HG03159 (cell line): Measurements from ENCODE around the gene GNAZ.
"Not testable (repeated sequence)": the region's sequence is repeated elsewhere in the genome, so short reads cannot be mapped to it uniquely, and the experiment has no call there.

Source experiments
- ATAC-seq: cut with Tn5 transposase; IDR thresholded peaks from one replicate; pipeline ENCODE4 v1.9.1; 2021; ENCODE audit warnings: mild to moderate bottlenecking, moderate library complexity; ENCODE audit not compliant: unreplicated experiment

The GNAZ gene

DNA sequence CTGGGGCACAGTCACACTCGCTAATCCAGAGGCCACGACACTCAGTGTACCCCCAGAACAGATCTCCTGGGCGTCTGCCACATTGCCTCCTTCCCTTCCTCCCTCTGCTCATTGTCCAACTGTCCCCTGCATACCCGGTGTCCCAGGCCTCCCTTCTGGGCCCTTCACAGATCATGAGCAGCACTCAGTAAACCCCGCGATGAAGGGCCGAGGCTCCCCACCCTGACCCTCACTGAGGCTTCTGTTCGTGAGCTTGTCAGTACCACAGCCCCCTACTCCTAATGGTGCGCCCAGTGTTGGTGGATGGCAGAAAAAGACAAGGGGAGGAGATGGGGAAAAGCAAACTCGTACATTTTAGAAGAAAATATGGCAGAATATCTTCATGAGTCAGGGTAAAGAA lies 58.8 kb downstream of the GNAZ start:
- ATAC-seq: no peak

DNA sequence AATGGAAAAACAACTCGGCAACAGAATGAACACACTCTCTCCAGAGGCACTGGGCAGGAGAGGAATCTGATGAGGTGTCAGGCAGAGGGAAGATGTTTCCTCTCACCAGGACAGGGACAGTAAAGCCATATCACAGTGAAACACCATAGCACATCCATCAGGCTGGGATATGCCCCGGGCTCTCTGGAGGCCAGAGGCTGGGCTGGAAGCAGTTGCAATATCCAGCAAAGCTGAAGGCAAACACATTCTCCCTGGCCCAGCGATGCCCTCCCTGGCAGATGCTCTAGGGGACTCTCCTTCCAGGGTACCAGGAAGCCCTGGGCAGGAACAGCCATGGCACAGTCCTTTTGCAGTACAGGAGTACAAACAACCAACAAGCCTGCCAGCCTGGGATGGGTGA lies 60.4 kb downstream of the GNAZ start:
- ATAC-seq: no peak

DNA sequence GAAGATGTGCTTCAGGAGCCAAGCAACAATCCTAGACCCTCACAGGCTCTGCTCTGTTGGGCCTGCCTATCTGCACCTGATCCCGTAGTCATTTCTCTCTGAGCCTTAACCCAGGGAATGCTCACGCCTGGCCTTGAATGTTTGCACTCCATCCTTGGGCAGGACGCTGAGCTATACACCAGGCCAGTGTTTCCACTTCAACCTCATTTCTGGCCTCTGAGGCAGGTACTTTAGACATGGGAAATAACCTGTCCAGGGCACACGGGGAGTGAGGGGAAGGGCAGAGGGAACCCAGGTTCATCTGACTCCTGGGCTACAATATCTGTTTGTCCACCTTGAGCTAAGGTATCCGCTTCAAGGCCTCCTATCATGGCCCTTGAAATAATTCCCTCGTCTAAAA lies 61.6 kb downstream of the GNAZ start:
- no peak for ATAC-seq

DNA sequence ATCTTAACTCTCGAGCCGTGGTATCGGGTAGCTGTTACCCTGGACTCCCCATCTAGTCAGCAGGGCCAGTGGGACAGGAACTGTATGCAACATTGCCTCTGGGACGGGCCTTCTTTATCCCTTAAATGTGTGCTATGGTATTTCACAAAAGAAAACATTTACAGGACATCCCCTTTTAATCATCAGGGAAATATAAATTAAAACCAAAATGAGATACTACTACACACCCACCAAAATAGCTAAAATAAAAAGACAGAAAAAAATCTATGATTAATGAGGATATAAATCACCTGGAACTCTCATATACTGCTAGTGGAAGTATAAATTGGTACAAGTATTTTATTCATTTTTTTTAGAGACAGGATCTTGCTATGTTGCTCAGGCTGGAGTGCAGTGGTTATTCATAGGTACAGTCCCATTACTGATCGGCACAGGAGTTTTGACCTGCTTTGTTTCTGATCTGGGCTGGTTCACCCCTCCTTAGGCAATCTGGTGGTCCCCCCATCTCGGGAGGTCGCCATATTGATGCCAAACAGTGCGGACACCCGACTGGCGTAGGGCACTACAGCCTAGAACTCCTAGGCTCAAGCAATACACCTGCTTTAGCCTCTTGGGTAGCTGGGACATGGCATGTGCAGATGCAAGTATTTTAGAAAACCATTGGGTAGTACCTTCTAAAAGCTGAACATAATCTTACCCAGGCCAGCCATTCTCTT lies 62.2 kb downstream of the GNAZ start:
- no peak for ATAC-seq

DNA sequence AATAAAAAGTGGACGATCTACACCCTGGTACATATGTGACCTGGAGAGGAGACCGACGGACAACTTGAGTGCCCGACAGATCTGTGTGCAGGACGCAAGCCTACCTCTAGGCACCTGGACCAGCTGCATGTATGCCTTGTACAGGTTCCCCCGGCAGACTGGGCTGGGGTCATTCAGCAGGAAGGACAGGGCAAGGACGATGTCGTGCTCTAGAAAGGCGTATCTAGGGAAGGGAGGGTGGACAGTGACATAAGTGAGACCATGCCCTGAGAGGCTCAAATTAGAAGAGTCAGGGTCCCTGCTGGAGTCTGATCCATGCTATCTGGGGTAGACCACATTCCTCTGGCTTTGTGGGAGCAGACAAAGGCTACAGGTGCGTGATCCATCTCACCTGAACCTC lies 63.6 kb downstream of the GNAZ start:
- ATAC-seq: no peak

DNA sequence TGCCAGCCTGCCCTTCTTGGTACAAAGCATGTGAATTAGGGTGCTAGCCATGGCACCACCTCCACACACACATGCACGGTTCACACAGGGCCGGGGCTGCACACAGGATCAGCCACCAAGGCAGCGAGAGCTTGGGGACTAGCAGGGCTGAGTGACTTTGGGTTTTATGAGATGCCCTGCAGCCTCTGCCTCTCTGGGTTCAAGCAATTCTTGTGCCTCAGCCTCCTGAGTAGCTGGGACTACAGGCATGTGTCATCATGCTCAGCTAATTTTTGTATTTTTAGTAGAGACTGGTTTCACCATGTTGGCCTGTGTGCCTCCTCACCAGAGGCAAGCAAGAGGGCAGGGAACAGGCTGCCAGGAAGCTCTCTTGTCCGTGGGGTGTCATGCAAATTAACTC lies 66.7 kb downstream of the GNAZ start:
- ATAC-seq: not testable (repeated sequence)

DNA sequence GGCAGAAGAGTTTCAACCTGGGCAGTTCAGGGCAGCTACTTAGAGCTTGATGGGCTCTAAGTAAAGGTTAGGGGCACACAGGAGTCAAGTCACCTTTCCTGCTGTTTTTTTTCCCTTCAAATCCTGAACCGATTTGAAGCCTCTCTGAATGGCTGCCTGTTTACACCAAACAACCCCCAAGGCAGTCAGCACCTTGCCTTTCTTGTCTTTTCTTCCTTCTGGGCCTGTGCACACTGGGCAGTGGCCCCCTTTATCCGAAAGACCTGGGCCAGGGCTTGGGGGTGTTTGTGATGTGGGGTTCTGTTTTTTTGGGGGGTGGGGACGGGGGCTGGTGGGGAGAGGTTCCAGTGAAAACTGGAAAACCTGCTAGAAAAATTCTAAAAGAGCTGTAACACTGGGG lies 67.1 kb downstream of the GNAZ start:
- no peak for ATAC-seq

DNA sequence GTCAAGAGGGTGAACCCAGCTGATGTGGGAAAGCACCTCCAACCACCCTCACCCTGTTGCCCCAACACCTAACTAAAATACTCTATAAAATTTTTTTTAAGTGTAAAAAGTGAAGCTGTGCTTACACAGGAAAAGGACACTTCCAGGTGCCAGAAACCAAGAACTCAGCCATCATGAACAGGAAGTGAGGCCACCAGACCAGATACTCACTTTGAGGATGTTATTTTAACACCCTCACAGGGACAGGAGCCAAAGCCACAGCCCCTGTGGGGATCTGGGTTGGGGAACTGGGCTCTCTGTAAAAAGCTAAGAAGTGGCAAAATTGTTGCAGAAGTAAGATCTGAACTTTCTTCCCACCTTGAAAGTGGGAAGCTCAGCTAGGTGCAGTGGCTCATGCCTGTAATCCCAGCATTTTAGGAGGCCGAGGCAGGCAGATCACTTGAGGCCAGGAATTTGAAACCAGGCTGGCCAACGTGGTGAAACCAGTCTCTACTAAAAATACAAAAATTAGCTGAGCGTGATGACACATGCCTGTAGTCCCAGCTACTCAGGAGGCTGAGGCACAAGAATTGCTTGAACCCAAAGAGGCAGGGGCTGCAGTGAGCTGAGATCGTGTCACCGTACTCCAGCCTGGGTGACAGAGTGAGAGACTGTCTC lies 67.7 kb downstream of the GNAZ start:
- no peak for ATAC-seq

DNA sequence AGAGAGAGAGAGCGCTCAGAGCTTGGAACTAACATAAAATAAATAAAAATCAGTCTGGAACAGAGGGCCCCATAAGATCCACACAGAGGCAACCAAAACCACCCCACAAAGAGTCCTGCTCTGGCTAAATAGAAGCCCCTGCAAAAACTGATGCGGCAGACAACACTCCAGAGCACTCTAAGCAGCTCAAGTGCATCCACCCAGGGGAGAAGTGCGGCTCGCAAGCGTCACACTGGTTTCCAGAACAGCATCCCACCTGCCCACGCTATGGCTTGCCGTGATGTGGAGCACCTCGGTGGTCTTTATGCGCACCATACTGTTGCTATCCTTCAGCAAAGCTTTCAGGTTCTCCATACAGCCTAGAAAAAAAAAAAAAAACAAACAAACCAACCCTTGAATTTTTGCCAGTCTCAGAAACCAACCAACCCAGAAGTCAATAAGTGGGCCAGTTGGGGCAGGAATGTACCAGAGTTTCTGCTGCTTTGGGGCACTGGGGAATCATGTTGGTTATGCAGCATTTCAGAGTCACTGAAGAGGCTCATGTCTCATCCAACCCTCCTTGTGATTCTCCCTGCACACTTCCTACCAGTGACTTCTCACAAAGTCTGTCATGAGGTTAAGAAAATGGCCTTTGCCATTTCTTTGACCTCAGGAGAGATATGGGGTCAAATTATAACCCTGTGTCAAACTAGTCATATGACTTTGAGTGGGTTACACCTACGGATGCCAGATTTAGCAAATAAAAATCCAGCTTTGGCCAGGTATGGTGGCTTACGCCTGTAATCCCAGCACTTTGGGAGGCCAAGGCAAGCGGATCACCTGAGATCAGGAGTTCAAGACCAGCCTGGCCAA lies 68.5 kb downstream of the GNAZ start:
- ATAC-seq: no peak

DNA sequence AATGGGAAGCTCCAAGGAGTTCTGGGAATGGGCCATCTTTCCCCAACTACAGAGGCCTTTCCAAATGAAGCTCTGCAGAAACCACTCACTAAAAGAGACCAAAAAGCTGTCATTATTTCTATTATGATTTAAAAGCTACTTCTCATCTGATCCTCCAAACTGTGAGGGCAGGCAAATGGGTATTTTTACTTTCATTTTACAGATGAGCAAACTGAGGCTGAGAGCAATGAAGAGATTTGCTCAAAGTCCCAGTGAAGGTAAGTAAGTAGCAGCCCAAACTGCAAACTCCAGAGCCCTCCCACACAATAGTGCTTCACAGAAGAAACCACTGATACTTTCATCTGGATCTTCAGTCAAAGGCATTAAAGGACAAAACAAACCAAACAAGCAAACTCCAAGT lies 70.1 kb downstream of the GNAZ start:
- no peak for ATAC-seq

DNA sequence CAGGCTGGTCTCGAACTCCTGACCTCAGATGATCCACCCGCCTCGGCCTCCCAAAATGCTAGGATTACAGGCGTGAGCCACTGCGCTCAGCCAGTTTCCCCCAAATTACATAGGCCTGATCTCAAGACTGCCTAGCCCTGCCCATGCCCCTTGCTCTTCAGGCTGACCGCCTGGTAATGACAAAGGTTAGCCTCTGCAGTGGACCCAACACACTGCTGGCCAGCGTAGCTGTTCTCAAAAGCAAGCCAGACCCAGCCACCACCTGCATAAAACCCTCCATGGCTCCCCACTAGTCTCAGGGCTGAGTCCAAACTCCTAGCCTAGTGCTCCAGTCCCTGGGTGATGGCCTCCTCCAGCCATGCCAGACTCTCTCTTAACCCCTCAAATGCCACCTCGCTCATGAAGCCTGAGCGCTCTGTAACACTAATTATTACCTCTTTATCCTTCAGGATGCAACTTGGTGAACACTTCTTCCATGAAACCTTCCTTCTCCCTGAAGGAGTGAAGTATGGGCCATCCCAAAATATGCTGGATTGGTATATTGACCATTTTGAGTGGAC lies 72.3 kb downstream of the GNAZ start:
- ATAC-seq: no peak

DNA sequence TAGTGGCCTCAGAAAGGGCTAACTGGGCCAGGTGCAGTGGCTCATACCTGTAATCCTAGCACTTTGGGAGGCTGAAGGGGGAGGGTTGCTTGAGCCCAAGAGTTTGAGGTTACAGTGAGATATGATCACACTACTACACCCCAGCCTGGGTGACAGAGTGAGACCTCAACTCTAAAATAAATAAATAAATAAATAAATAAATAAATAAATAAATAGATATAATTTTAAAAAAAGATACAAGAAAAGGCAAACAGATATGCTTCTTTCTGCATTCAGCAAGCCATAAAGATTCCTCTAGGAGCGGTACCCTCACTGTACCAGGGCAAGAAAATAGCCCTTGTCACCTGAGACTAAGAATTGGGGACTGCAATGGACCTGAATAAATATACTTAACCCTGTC lies 72.8 kb downstream of the GNAZ start:
- no peak for ATAC-seq

DNA sequence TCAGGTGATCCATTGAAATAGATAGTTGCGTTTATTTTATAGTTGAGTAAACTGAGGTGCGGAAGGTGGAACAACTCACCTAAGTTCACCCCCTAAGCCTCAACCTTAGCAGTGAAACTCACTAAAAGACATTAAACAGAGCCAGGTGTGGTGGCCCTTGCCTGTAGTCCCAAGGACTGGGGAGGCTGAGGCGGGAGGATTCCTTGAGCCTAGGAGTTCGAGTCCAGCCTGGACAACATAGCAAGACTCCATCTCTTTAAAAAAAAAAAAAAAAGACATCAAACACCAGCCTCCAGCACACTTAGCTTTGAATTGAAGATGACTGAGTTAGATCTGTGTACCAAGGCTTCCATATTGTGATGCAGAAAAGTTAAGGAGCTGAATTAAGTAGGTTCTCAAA lies 74.1 kb downstream of the GNAZ start:
- ATAC-seq: no peak

DNA sequence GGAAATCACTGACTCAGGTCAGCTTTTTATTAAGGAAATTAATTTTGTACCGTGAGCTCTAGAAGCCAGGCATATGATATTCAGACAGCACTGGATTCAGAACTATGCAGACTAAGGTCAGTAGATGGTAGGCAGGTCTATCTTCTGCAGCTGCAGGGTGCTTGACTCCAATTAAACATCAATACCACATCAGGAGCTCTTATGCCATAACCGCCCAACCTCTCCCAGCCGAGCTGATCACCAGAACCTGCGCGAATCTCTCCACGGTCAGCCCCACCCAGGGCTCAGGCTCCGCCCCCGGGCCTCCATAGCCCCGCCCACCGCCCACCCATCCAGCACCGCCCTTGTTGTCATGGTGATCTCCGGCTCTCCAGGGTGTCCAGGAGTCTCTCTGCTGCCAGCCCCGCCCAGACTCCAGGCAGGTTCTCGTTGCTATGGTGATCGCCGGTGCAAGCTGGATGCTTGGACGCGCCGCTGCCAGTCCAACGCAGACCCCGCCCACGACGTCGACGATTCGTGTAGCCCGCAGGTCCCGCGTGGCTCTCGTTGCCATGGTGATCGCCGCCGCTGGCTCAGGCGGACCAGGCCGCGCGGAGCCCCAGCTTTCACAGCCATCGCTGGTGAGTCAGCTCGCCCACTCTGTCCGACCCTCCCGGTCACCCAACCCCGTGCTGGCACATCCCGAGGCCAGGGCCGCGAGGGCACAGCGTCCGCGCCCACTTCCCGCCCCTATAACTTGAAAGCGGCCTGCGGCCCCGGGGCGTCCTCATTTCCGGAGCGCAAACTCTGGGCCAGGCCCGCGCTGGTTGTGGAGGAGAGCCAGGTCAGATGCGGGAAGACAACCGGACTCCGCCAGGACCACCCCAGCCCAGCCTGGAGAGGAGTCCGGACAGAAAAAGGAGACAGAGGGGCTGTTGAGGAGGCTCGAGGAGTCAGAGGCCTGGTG lies 74.9 kb downstream of the GNAZ start, which contains the start of gene RAB36:
TSS of gene RAB36 (plus strand) at position 546 of the 946 bp plus-strand sequence. CDS start 1,140 bp downstream, outside the sequence.
- ATAC-seq: peak; percentile 43

DNA sequence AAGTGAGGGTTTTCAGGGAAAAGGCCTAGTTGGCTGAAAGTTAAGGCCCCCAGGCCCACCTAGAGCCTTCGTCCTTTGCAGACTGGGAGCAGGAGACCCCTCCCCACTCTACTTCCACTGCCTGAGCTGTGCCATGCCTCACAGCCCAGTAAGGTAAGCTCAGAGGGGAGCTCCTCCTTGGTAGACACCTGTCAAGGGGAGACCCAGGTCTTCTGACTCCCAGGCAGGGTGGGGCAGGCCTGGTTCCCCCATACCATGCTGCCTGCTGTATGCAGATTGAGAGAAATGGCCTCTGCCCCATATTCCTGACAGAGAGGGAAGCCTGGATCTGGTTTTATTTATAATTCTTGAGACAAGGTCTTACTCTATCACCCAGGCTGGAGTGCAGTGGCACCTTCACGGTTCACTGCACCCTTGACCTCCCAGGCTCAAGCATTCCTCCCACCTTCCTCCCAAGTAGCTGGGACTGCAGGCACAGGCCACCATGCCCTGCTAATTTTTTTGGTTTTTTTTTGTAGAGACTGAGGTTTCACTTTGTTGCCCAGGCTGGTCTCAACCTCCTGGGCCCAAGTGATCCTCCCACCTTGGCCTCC lies 75.7 kb downstream of the GNAZ start:
- ATAC-seq: no peak

DNA sequence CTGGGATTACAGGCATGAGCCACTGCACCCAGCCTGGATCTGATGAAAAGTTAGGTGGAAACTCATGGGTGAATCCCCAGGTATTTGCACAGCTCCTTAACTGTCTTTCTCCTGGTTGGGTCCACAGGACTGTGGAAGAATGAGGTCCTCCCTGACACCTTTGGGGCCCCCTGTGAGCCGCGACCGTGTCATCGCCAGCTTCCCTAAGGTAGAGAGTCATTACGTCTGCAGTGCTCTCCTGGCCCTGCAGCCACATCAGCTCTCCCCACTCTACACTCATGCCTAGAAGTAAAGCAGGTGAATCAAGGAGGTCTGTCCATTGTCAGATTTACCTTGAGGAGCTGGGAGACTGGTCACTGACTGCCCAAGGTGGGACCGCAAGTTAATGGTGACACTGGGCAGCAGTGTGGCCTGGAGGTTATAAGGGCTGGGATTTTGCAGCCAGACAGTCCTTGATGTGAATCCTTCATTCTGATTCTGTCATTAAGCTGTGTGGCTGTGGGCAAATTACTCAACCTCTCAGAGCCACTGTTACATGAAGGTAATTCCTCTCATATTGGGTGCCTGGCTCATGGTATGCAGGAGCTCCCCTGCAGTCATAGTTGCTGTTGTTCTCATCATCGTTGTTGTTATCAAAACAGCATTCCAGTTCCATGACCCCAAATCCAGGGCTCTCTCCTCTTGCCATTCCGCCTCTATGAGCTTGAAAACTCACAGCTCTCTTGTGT lies 76.3 kb downstream of the GNAZ start:
- ATAC-seq: no peak

DNA sequence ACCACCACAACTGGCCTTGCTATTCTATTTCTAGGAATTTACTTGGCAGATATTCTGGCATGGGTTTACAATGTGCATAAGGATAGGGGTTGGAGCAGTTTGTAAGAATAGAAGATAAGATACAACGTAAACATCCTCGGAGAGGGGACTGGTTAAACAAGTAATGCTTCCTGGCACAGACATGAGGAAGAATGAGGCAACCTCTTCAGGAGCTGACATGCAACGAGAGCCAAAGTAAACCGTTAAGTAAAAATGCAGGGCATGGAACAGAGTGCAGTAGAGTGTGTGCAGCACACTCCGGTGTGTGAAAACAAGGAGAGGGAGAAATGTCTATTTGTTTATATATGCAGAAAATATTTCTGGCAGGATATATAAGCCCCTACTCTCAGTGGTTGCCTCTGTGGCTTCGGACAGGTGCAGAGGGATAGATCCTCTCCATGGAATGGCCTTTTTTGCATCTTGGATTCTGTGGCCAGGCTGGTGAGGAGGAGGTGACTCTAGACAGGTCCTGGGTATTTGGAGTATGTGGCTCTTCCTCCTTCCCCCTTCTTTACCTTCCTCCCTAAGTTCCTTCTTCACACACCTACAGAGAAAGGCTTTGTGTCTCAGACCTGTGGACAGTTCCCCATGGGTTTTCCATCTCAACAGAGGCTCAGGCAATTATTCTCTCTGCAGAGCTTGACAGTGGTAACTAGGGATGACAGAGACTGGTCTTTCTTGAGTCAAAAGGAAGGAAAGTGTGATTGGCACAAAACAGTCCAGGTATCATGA lies 77.5 kb downstream of the GNAZ start:
- no peak for ATAC-seq

DNA sequence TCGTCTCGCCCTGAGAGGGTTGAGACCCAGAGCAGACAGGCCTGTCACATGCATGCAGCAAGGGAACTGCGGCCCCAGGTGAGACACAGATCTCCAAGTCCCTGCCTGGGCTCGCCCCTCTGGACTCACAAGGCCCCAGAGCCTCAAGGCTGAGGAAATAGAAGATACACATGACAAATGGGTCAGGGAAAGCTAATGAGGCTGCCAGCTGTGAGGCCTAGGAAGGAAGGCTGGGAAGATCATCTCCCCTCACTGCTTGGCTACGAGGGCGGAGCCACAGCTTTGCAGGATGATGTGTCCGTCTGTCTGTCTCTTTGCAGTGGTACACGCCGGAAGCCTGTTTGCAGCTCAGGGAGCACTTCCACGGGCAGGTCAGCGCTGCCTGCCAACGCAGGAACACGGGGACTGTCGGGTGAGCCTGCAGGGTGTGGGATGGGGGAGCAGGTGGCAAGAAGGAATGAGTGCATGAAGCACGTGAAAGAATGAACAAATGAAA lies 79.5 kb downstream of the GNAZ start:
- ATAC-seq: no peak
